Measurements from ENCODE around the gene BTG2.

DNA sequence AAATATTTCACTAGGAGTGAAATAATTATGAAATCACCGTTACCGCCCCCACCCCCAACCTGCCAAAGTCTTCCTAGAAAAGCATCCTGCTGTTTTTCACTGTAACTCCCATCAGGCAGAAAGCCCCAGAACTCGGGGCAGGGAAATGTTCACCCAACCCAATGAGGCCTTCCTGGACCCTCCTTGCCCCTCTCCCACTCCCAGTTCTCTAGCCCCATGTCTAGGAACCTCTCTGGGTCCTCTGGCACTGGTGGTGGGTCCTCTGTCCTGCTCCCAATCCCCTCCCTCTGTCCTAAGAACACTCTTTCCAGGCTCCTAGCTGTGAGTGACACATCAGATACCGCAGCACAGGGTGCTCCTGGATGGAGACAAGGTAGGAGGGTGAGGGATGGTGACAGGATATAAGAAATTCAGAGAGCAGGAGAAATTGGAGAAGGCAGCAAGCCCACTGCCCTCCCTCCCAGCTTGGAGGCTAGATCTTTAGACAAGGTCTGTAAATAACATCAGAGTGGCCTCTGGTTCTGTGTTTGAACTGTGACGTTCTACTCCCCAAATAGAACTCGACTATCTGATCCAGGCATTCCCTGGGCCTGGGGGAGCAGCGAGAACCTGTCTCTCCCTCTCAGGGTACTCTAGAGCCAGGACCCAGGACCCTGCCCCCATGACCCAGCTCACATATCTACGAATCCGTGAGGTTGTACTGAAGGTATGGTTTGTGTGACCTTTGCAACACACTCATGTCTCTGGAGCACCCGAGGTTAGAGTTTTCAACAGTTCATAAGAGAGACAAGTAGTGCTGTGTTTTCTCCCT lies 23.3 kb upstream of the BTG2 start:
- no peak for TF ChIP-seq CTCF (IDR thresholded peaks at IDR 0.05; ENCODE audit: low read length)
- TF ChIP-seq EZH2 (IDR thresholded peaks at IDR 0.05; ENCODE audit: borderline replicate concordance, low read length), result no peak
